SK-N-SH treated with all-trans-retinoic acid at 6 μM for 48 hours (cell line): ENCODE results near the gene CDK15.

ENCODE experiments used
- ISL1 ChIP-seq: fragments of 250-450 bp; sonication (Bioruptor Pico); IDR thresholded peaks from 2 replicates; pipeline ENCODE4 v2.1.2; 2022; ENCODE audit warnings: mild to moderate bottlenecking, moderate library complexity
- SNAI2 ChIP-seq: fragments of 250-450 bp; sonication (Bioruptor Pico); IDR thresholded peaks from 2 replicates; pipeline ENCODE4 v1.5.0; 2020; ENCODE audit warnings: mild to moderate bottlenecking, moderate library complexity

DNA sequence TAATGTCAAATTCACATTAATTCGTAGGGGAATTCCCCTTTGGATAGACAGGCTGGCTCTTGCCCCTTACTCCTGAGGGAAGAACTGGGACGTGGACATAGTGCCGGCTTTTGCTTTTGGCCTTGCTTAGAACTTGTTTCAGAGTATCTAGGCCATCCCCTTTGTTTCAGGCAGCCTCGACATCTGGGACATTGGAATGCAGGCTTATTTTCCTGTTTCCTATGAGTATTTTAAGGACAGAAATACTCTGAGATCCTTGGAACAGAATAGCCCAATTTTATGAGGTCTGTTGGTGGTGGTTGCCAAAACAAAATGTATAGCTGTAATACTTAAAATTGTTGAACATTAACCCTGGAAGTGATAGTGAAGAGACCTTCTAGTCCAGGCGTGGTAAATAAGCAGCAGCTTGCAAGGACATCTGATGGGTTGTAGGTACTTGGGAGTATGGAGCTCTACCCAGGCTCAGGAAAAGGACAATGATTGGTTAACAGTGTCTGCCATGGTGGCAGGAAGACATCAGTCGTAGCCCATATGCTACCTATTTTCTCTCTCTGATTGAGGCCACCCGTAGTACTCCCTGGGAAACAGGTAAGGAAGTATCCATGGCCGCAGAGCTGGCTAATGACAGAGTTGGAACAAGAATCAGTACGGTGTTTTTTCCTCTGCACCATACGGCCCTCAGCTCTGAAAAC is 112.4 kb downstream of the CDK15 start:
- no peak for TF ChIP-seq SNAI2 (CRISPR knock-in tag)
- no peak for TF ChIP-seq ISL1
